Ovary (tissue), 3 donors: ENCODE measurements around the gene FMO4.

ENCODE experiments used
- CTCF ChIP-seq, 3 donors: fragments of 450-650 bp in 2 of 3; fragments of 200-600 bp in 1 of 3; IDR thresholded peaks; one replicate each; pipeline versions ENCODE4 v1.5.1 to v1.8.0; 2016 to 2022; ENCODE audit warnings: antibody characterized with exemption in 3 of 3, mild to moderate bottlenecking in 1 of 3
- EP300 ChIP-seq: sonication (generic); formaldehyde crosslinking; IDR thresholded peaks from one replicate; pipeline ENCODE4 v1.6.1; 2017; ENCODE audit warnings: antibody characterized with exemption
- POLR2A ChIP-seq: fragments of 450-650 bp; IDR thresholded peaks from one replicate; pipeline ENCODE4 v1.6.1; 2017; ENCODE audit warnings: antibody characterized with exemption, mild to moderate bottlenecking, moderate library complexity
- donor health status: DM: no; HTN: no; CAD: no.

GRCh38 chr1:171295821-171296220 is 18.2 kb upstream of the FMO4 start:
- TF ChIP-seq POLR2A (no peak), CTCF (IDR thresholded peaks at IDR 0.05) (no peak), EP300 (no peak)
